HG03521 (cell line): ENCODE data around the gene NPFFR1.
"Not testable (repeated sequence)": the region's sequence is repeated elsewhere in the genome, so short reads cannot be mapped to it uniquely, and the experiment has no call there.

Experiments used
- ATAC-seq: cut with Tn5 transposase; IDR thresholded peaks from one replicate; pipeline ENCODE4 v1.9.1; 2021; ENCODE audit warnings: mild to moderate bottlenecking, moderate library complexity; ENCODE audit not compliant: unreplicated experiment

Gene NPFFR1

GRCh38 chr10:70228491-70228890 lies 55.3 kb downstream of the NPFFR1 start:
- ATAC-seq, result no peak

GRCh38 chr10:70227548-70228320 lies 56.1 kb downstream of the NPFFR1 start:
- no peak for ATAC-seq

GRCh38 chr10:70223728-70224127 lies 60.1 kb downstream of the NPFFR1 start:
- no peak for ATAC-seq

GRCh38 chr10:70222811-70223447 lies 60.9 kb downstream of the NPFFR1 start:
- ATAC-seq, result not testable (repeated sequence)

GRCh38 chr10:70222340-70222794 lies 61.4 kb downstream of the NPFFR1 start:
- ATAC-seq, result no peak

- ATAC-seq, result no peak
Measured at GRCh38 chr10:70221030-70221429, 62.8 kb downstream of the NPFFR1 start.

- ATAC-seq, result no peak
Measured at GRCh38 chr10:70212879-70213278, 70.9 kb downstream of the NPFFR1 start.

- no peak for ATAC-seq
Measured at GRCh38 chr10:70212277-70212676, 71.5 kb downstream of the NPFFR1 start.

GRCh38 chr10:70206762-70207161 lies 77.0 kb downstream of the NPFFR1 start:
- no peak for ATAC-seq

- no peak for ATAC-seq
Measured at GRCh38 chr10:70201105-70201504, 82.7 kb downstream of the NPFFR1 start.

GRCh38 chr10:70198696-70199466 lies 84.9 kb downstream of the NPFFR1 start:
- no peak for ATAC-seq
